Hepatocyte (in vitro differentiated cells): ENCODE measurements around the gene FN3K. TPM values are rescaled to one million over a fixed set of nuclear protein-coding genes. Genes with fewer than 3 reads are reported as not detected.
A peak's percentile ranks its signal among the peaks of the same experiment; 100 is the strongest.

Experiments used
- DNase-seq: peaks from one replicate; pipeline ENCODE4 v3.0.0-alpha.2; 2016; ENCODE audit warnings: low spot score
- H2AFZ ChIP-seq: fragments of 200-600 bp; sonication (generic); 2 replicates; pipeline ENCODE4 v1.6.0; 2016; ENCODE audit warnings: antibody characterized with exemption, mild to moderate bottlenecking
- H3K27ac ChIP-seq: fragments of 200-600 bp; sonication (generic); 2 replicates; pipeline ENCODE4 v1.5.1; 2016; ENCODE audit warnings: mild to moderate bottlenecking
- H3K27me3 ChIP-seq: fragments of 200-600 bp; sonication (generic); 2 replicates; pipeline ENCODE4 v1.6.1; 2016
- H3K36me3 ChIP-seq: fragments of 200-600 bp; sonication (generic); replicated peaks from 2 replicates; pipeline ENCODE4 v1.5.1; 2016; ENCODE audit warnings: low read depth; ENCODE audit not compliant: insufficient read depth
- H3K4me1 ChIP-seq: fragments of 200-600 bp; sonication (generic); 2 replicates; pipeline ENCODE4 v1.5.1; 2016; ENCODE audit warnings: mild to moderate bottlenecking, moderate library complexity; ENCODE audit not compliant: insufficient read depth
- H3K4me2 ChIP-seq: fragments of 200-600 bp; sonication (generic); 2 replicates; pipeline ENCODE4 v1.6.0; 2016
- H3K4me3 ChIP-seq: fragments of 200-600 bp; sonication (generic); 2 replicates; pipeline ENCODE4 v1.5.1; 2016; ENCODE audit warnings: mild to moderate bottlenecking
- H3K79me2 ChIP-seq: fragments of 200-600 bp; sonication (generic); 2 replicates; pipeline ENCODE4 v1.6.0; 2017; ENCODE audit warnings: mild to moderate bottlenecking
- H3K9me2 ChIP-seq: fragments of 200-600 bp; sonication (generic); replicated peaks from 2 replicates; pipeline ENCODE4 v1.6.0; 2017; ENCODE audit warnings: mild to moderate bottlenecking; ENCODE audit not compliant: insufficient read depth
- H3K9me3 ChIP-seq: fragments of 200-600 bp; sonication (generic); 2 replicates; pipeline ENCODE4 v1.5.1; 2016; ENCODE audit warnings: low read depth, mild to moderate bottlenecking
- H4K20me1 ChIP-seq: fragments of 200-600 bp; sonication (generic); 2 replicates; pipeline ENCODE4 v1.6.0; 2016; ENCODE audit warnings: mild to moderate bottlenecking; ENCODE audit not compliant: insufficient read depth, poor library complexity, severe bottlenecking
- EZH2 ChIP-seq: fragments of 200-600 bp; sonication (generic); IDR thresholded peaks from 2 replicates; pipeline ENCODE4 v1.6.1; 2016; ENCODE audit warnings: antibody characterized with exemption, mild to moderate bottlenecking, borderline replicate concordance
- EZH2phosphoT487 ChIP-seq: fragments of 200-600 bp; sonication (generic); IDR thresholded peaks from one replicate; pipeline ENCODE4 v1.6.1; 2018; ENCODE audit warnings: antibody characterized with exemption, mild to moderate bottlenecking, low read depth, moderate library complexity; ENCODE audit not compliant: unreplicated experiment, severe bottlenecking
- WGBS: methylation state at CpG from one replicate; pipeline ENCODE4 v1.1.6; 2016; ENCODE audit warnings: low lambda C conversion rate; ENCODE audit errors: missing lambda C conversion rate; 5-methylcytosine and 5-hydroxymethylcytosine counted together
- polyA plus RNA-seq: library from polyadenylated mRNA; unstranded; fragments of >200 nt; fragmentation: Nextera tagmentation; extraction: Ambion mirVana; gene quantifications from 2 replicates; pipeline ENCODE4 v1.2.1, GENCODE V29; 2016
- total RNA-seq: library from RNA; depleted of rRNA; stranded (reverse); fragments of >200 nt; gene quantifications from 2 replicates; pipeline ENCODE4 v1.2.3, GENCODE V29; 2014
- TF ChIP-seq, protein P1 (sequence below): fragments of 200-600 bp; sonication (generic); IDR thresholded peaks from 2 replicates; pipeline ENCODE4 v1.5.1; 2016; ENCODE audit warnings: antibody characterized with exemption, mild to moderate bottlenecking; ENCODE audit not compliant: poor library complexity

The FN3K gene
- total and polyA plus RNA-seq, 2 experiments from 2014 or later = 13.7 to 17.3 TPM

DNA sequence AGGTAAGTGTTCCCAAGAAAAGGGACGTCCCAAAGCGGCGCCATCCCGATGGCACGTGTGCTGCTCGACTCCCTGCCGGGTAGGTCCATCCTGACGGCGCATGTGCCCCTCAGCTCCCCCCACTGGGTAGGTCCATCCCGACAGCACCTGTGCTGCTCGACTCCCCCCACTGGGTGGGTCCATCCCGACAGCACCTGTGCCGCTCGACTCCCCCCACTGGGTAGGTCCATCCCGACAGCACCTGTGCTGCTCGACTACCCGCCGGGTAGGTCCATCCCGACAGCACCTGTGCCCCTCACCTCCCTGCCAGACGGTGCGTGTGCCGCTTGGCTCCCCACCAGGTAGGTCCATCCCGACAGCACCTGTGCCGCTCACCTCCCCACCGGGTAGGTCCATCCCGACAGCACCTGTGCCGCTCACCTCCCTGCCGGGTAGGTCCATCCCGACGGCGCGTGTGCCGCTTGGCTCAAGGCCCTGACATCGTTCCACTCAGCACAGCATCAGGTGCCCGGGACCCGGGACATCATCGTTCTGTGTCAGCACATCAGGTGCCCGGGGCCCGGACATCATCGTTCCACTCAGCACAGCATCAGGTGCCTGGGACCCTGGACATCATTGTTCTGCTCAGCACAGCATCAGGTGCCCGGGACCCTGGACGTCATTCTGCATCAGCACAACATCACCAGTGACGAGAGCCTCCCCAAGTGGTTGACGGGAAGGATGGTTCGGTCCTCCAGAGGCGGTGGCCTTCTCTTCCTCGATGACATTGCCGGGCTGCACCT is 5.7 kb upstream of the FN3K start:
- no peaks in the 10 kb centered on the region for H3K27me3 ChIP-seq
- no peaks in the 10 kb centered on the region for H4K20me1 ChIP-seq
- H3K9me3 ChIP-seq = no peaks in the 10 kb centered on the region
- WGBS = 89% methylated on average over 44 of the region's 48 CpGs
- H3K36me3 ChIP-seq = no peaks in the 10 kb centered on the region
- H3K4me3 ChIP-seq = no peak overlapping the region
- no peak overlapping the region for H3K4me2 ChIP-seq
- H3K27ac ChIP-seq = no peak overlapping the region
- no peaks in the 10 kb centered on the region for H3K9me2 ChIP-seq
- no peak overlapping the region for H2AFZ ChIP-seq
- no peaks in the 10 kb centered on the region for H3K4me1 ChIP-seq
- TF ChIP-seq EZH2phosphoT487 = no peak
- TF ChIP-seq, protein P1, sequence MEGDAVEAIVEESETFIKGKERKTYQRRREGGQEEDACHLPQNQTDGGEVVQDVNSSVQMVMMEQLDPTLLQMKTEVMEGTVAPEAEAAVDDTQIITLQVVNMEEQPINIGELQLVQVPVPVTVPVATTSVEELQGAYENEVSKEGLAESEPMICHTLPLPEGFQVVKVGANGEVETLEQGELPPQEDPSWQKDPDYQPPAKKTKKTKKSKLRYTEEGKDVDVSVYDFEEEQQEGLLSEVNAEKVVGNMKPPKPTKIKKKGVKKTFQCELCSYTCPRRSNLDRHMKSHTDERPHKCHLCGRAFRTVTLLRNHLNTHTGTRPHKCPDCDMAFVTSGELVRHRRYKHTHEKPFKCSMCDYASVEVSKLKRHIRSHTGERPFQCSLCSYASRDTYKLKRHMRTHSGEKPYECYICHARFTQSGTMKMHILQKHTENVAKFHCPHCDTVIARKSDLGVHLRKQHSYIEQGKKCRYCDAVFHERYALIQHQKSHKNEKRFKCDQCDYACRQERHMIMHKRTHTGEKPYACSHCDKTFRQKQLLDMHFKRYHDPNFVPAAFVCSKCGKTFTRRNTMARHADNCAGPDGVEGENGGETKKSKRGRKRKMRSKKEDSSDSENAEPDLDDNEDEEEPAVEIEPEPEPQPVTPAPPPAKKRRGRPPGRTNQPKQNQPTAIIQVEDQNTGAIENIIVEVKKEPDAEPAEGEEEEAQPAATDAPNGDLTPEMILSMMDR = no peak
- DNase-seq = no peak
- peaks cover under 1% of the 10 kb centered on the region for H3K79me2 ChIP-seq

DNA sequence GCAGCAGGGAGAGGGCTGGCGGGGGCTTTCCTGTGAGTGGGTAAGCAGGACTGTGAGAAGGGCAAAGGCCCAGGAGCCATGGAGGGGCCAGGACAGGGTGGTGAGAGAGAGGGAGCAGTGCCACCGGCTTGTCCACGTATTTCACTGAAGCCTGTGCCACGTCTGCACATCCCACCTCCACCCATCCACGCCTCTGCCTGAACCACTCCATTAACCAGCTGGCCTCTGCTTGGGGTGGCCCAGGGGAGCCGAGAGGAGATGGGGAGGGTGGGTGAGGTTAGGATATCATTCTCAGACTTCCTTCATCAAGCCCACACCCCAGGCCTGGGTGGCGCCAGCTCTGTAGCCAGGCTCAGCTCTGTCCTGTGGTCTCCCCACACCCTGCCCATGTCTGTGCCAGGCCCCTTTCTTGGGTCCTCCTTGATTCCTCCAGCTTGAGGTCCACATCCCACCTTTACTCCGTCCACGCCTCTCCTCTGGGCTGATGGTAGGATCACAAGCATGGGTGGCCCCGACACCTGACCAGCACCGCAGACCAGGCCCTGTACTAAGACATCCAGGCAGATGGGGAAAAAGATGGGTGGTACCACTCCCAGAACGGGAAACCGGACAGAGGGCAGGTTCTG is 3.2 kb upstream of the FN3K start:
- no peak overlapping the region for H3K27ac ChIP-seq
- no peaks in the 10 kb centered on the region for H3K4me1 ChIP-seq
- WGBS = 97% methylated on average over 13 of the region's 13 CpGs
- no peak for TF ChIP-seq EZH2
- no peak for TF ChIP-seq EZH2phosphoT487
- TF ChIP-seq, protein P1 = no peak
- H4K20me1 ChIP-seq = no peaks in the 10 kb centered on the region
- no peaks in the 10 kb centered on the region for H3K9me2 ChIP-seq
- peaks cover 18% of the 10 kb centered on the region for H3K79me2 ChIP-seq
- H2AFZ ChIP-seq = no peak overlapping the region
- H3K9me3 ChIP-seq = no peaks in the 10 kb centered on the region
- no peak overlapping the region for H3K4me3 ChIP-seq
- H3K4me2 ChIP-seq = no peak overlapping the region
- no peak for DNase-seq
- H3K36me3 ChIP-seq = no peaks in the 10 kb centered on the region
- no peaks in the 10 kb centered on the region for H3K27me3 ChIP-seq

- no peaks in the 10 kb centered on the region for H3K27me3 ChIP-seq
- no peaks in the 10 kb centered on the region for H4K20me1 ChIP-seq
- H3K27ac ChIP-seq = peak overlapping the region; percentile 74
- H3K9me3 ChIP-seq = peaks cover 10% of the 10 kb centered on the region
- TF ChIP-seq, protein P1 = no peak
- TF ChIP-seq EZH2phosphoT487 = no peak
- TF ChIP-seq EZH2 = no peak
- peak overlapping the region; percentile 80 for H3K4me2 ChIP-seq
- WGBS = 95% methylated on average over 9 of the region's 18 CpGs
- H3K4me3 ChIP-seq = no peak overlapping the region
- H3K36me3 ChIP-seq = peaks cover 9% of the 10 kb centered on the region
- H3K79me2 ChIP-seq = peaks cover 18% of the 10 kb centered on the region
- peaks cover 12% of the 10 kb centered on the region for H3K4me1 ChIP-seq
- no peak overlapping the region for H2AFZ ChIP-seq
- DNase-seq = no peak
- H3K9me2 ChIP-seq = no peaks in the 10 kb centered on the region
Observed at GRCh38 chr17:82736511-82737185, 1.2 kb downstream of the FN3K start.
